GM18519 (cell line): ENCODE data around the gene SERTAD2.

ENCODE experiments used
- ATAC-seq: cut with Tn5 transposase; IDR thresholded peaks from one replicate; pipeline ENCODE4 v1.9.1; 2021; ENCODE audit warnings: mild to moderate bottlenecking, moderate library complexity; ENCODE audit not compliant: unreplicated experiment, low FRiP score

The SERTAD2 gene

GRCh38 chr2:64677530-64677929, 23.8 kb upstream of the SERTAD2 start:
- ATAC-seq, result no peak

GRCh38 chr2:64675860-64676259, 22.1 kb upstream of the SERTAD2 start:
- ATAC-seq, result no peak

- no peak for ATAC-seq
Measured at GRCh38 chr2:64672708-64673107, 19.0 kb upstream of the SERTAD2 start.

- ATAC-seq, result no peak
Measured at GRCh38 chr2:64670047-64670446, 16.3 kb upstream of the SERTAD2 start.

- no peak for ATAC-seq
Measured at GRCh38 chr2:64669288-64669687, 15.6 kb upstream of the SERTAD2 start.

- no peak for ATAC-seq
Measured at GRCh38 chr2:64668542-64668941, 14.8 kb upstream of the SERTAD2 start.

- no peak for ATAC-seq
Measured at GRCh38 chr2:64667535-64667934, 13.8 kb upstream of the SERTAD2 start.

- ATAC-seq, result no peak
Measured at GRCh38 chr2:64666810-64667438, 13.2 kb upstream of the SERTAD2 start.

- ATAC-seq, result no peak
Measured at GRCh38 chr2:64665709-64666108, 12.0 kb upstream of the SERTAD2 start.

GRCh38 chr2:64663402-64663801, 9.7 kb upstream of the SERTAD2 start:
- no peak for ATAC-seq

GRCh38 chr2:64661741-64662169, 8.0 kb upstream of the SERTAD2 start:
- ATAC-seq, result peak; percentile 29

GRCh38 chr2:64659252-64659651, 5.5 kb upstream of the SERTAD2 start:
- no peak for ATAC-seq

GRCh38 chr2:64658269-64658668, 4.6 kb upstream of the SERTAD2 start:
- no peak for ATAC-seq

GRCh38 chr2:64657411-64657810, 3.7 kb upstream of the SERTAD2 start:
- no peak for ATAC-seq

GRCh38 chr2:64656379-64656778, 2.7 kb upstream of the SERTAD2 start:
- no peak for ATAC-seq

GRCh38 chr2:64655873-64656272, 2.2 kb upstream of the SERTAD2 start:
- ATAC-seq, result no peak

- no peak for ATAC-seq
Measured at GRCh38 chr2:64655018-64655664, 1.4 kb upstream of the SERTAD2 start.

- ATAC-seq, result peak; percentile 27
Measured at GRCh38 chr2:64654063-64654811, 524 bp upstream of the SERTAD2 start.

- no peak for ATAC-seq
Measured at GRCh38 chr2:64652231-64653108, 1.2 kb downstream of the SERTAD2 start.

GRCh38 chr2:64651590-64651989, 2.1 kb downstream of the SERTAD2 start:
- no peak for ATAC-seq
